IMR-90 (cell line): ENCODE results near the gene FRK. TPM values are rescaled to one million over a fixed set of nuclear protein-coding genes. Genes with fewer than 3 reads are reported as not detected.

ENCODE experiments used
- ATAC-seq: fragments of 200-7000 bp; cut with Tn5 transposase; 2 replicates; pipeline ENCODE4 v1.9.1; 2020; ENCODE audit warnings: low read depth, mild to moderate bottlenecking, moderate library complexity
- BruUV-seq: library from RNA; stranded (reverse); fragments of 400-500 nt; replicated peaks from 2 replicates; lab custom pipeline; 2021; lab: Mats Ljungman, UMichigan
- CTCF ChIA-PET: fragments of 300-600 bp; formaldehyde crosslinking; extraction: SDS; loops from one replicate; lab custom pipeline; 2021; ENCODE audit warnings: antibody characterized with exemption; lab: Yijun Ruan, JAX
- POLR2A ChIA-PET: fragments of 300-600 bp; sonication (Branson Sonifier 250); formaldehyde crosslinking; loops from one replicate; lab custom pipeline; 2022; ENCODE audit warnings: antibody characterized with exemption; ENCODE audit not compliant: unreplicated experiment; lab: Charles Lee
- DNase-seq: peaks from one replicate; pipeline ENCODE4 v3.0.0; 2013
- H2AFZ ChIP-seq: replicated peaks from 2 replicates; pipeline ENCODE3; 2013; ENCODE audit warnings: low read length, mild to moderate bottlenecking; ENCODE audit not compliant: poor library complexity
- H2AK5ac ChIP-seq: 2 replicates; pipeline ENCODE4 v1.6.1; 2013; ENCODE audit warnings: low read depth, low read length, inconsistent platforms
- H2AK9ac ChIP-seq: replicated peaks from 2 replicates; pipeline ENCODE3; 2013; ENCODE audit warnings: mild to moderate bottlenecking, low read depth, low read length, moderate library complexity; ENCODE audit not compliant: poor library complexity
- H2BK120ac ChIP-seq: 2 replicates; pipeline ENCODE4 v1.6.1; 2013; ENCODE audit warnings: low read depth, low read length, inconsistent platforms
- H2BK15ac ChIP-seq: 3 replicates; pipeline ENCODE4 v1.6.1; 2013; ENCODE audit warnings: low read depth, low read length, inconsistent platforms
- H2BK20ac ChIP-seq: 2 replicates; pipeline ENCODE4 v1.6.1; 2013; ENCODE audit warnings: low read depth, mild to moderate bottlenecking, inconsistent platforms, low read length, moderate library complexity
- H2BK5ac ChIP-seq: 2 replicates; pipeline ENCODE4 v1.6.1; 2013; ENCODE audit warnings: mild to moderate bottlenecking, low read depth, low read length, inconsistent platforms; ENCODE audit not compliant: poor library complexity, severe bottlenecking
- H3K14ac ChIP-seq: replicated peaks from 2 replicates; pipeline ENCODE4 v1.6.1; 2013; ENCODE audit warnings: low read depth, low read length, inconsistent platforms
- H3K18ac ChIP-seq: 2 replicates; pipeline ENCODE4 v1.6.1; 2013; ENCODE audit warnings: low read depth, low read length, control low read depth
- H3K23ac ChIP-seq: 2 replicates; pipeline ENCODE4 v1.6.1; 2013; ENCODE audit warnings: low read depth, low read length, inconsistent platforms
- H3K27ac ChIP-seq: 2 replicates; pipeline ENCODE4 v1.5.1; 2013; ENCODE audit warnings: mild to moderate bottlenecking, control low read depth, low read length; ENCODE audit not compliant: insufficient read depth
- H3K27me3 ChIP-seq: 2 replicates; pipeline ENCODE4 v1.6.1; 2013; ENCODE audit warnings: low read length; ENCODE audit not compliant: control insufficient read depth, insufficient read depth
- H3K36me3 ChIP-seq: 2 replicates; pipeline ENCODE4 v1.6.1; 2013; ENCODE audit warnings: low read length, mixed read lengths; ENCODE audit not compliant: control insufficient read depth, insufficient read depth
- H3K4ac ChIP-seq: 2 replicates; pipeline ENCODE4 v1.6.1; 2013; ENCODE audit warnings: low read depth, low read length, inconsistent platforms
- H3K4me1 ChIP-seq: 2 replicates; pipeline ENCODE4 v1.6.1; 2013; ENCODE audit warnings: low read length, mixed read lengths; ENCODE audit not compliant: control insufficient read depth, insufficient read depth
- H3K4me2 ChIP-seq: 2 replicates; pipeline ENCODE4 v1.6.1; 2013; ENCODE audit warnings: low read depth, mild to moderate bottlenecking, control low read depth, low read length, moderate library complexity
- H3K4me3 ChIP-seq: 2 replicates; pipeline ENCODE4 v1.5.1; 2013; ENCODE audit warnings: low read depth, mild to moderate bottlenecking, control low read depth, low read length, moderate library complexity; ENCODE audit not compliant: insufficient read depth
- H3K56ac ChIP-seq: 2 replicates; pipeline ENCODE4 v1.6.1; 2013; ENCODE audit warnings: low read length, inconsistent platforms; ENCODE audit not compliant: insufficient read depth; ENCODE audit errors: extremely low read depth
- H3K79me1 ChIP-seq, 2 experiments: 2 replicates each; pipeline ENCODE4 v1.6.1; 2013; ENCODE audit warnings: low read length in 2 of 2, inconsistent platforms in 1 of 2, low read depth in 1 of 2
- H3K9ac ChIP-seq: 2 replicates; pipeline ENCODE4 v1.6.1; 2013; ENCODE audit warnings: low read depth, low read length, control low read depth
- H3K9me1 ChIP-seq: 2 replicates; pipeline ENCODE4 v1.6.1; 2013; ENCODE audit warnings: low read length, inconsistent platforms; ENCODE audit not compliant: insufficient read depth
- H3K9me3 ChIP-seq: 2 replicates; pipeline ENCODE4 v1.6.1; 2013; ENCODE audit warnings: low read length; ENCODE audit not compliant: control insufficient read depth, insufficient read depth
- H4K20me1 ChIP-seq: 2 replicates; pipeline ENCODE4 v1.6.1; 2013; ENCODE audit warnings: low read length, inconsistent platforms; ENCODE audit not compliant: insufficient read depth
- H4K5ac ChIP-seq: 2 replicates; pipeline ENCODE4 v1.6.1; 2013; ENCODE audit warnings: mild to moderate bottlenecking, low read depth, low read length, control low read depth
- H4K8ac ChIP-seq, 2 experiments: 2 replicates each; pipeline ENCODE4 v1.6.1; 2013; ENCODE audit warnings: low read depth in 2 of 2, low read length in 2 of 2, control low read depth in 1 of 2, inconsistent platforms in 1 of 2
- H4K91ac ChIP-seq: 2 replicates; pipeline ENCODE4 v1.6.1; 2013; ENCODE audit warnings: low read depth, low read length, inconsistent platforms; ENCODE audit not compliant: insufficient read depth
- BHLHE40 ChIP-seq: fragments of 150-350 bp; IDR thresholded peaks from 2 replicates; pipeline ENCODE4 v1.6.1; 2016; ENCODE audit warnings: mild to moderate bottlenecking, low read depth, low read length
- CEBPB ChIP-seq: IDR thresholded peaks from 2 replicates; pipeline ENCODE4 v1.6.1; 2012; ENCODE audit warnings: low read depth, low read length, improper control_type of control experiment
- CHD1 ChIP-seq: IDR thresholded peaks from 2 replicates; pipeline ENCODE4 v1.6.1; 2012; ENCODE audit warnings: low read depth, low read length, improper control_type of control experiment
- CTCF ChIP-seq: conservative IDR thresholded peaks from 2 replicates; pipeline ENCODE4 v1.5.1; 2012; ENCODE audit warnings: mild to moderate bottlenecking, low read depth, low read length, improper control_type of control experiment
- ELK1 ChIP-seq: fragments of 150-350 bp; IDR thresholded peaks from 2 replicates; pipeline ENCODE4 v1.6.1; 2016; ENCODE audit warnings: low read depth, mild to moderate bottlenecking, low read length, moderate library complexity, borderline replicate concordance
- FOS ChIP-seq: fragments of 150-350 bp; IDR thresholded peaks from 2 replicates; pipeline ENCODE4 v1.6.1; 2016; ENCODE audit warnings: low read depth, low read length
- MAFK ChIP-seq: IDR thresholded peaks from 2 replicates; pipeline ENCODE4 v1.6.1; 2012; ENCODE audit warnings: low read depth, low read length, improper control_type of control experiment
- MAZ ChIP-seq: IDR thresholded peaks from 2 replicates; pipeline ENCODE4 v1.6.1; 2012; ENCODE audit warnings: low read depth, mild to moderate bottlenecking, low read length, improper control_type of control experiment, moderate library complexity, borderline replicate concordance
- MXI1 ChIP-seq: IDR thresholded peaks from 2 replicates; pipeline ENCODE4 v1.6.1; 2012; ENCODE audit warnings: low read depth, mild to moderate bottlenecking, low read length, moderate library complexity, borderline replicate concordance
- NFE2L2 ChIP-seq: fragments of 150-350 bp; IDR thresholded peaks from 2 replicates; pipeline ENCODE4 v1.6.1; 2016; ENCODE audit warnings: low read depth, mild to moderate bottlenecking, low read length
- POLR2A ChIP-seq: IDR thresholded peaks from 2 replicates; pipeline ENCODE4 v1.6.1; 2012; ENCODE audit warnings: mild to moderate bottlenecking, low read depth, low read length
- RAD21 ChIP-seq: IDR thresholded peaks from 2 replicates; pipeline ENCODE4 v1.6.1; 2012; ENCODE audit warnings: low read length, improper control_type of control experiment
- RCOR1 ChIP-seq: IDR thresholded peaks from 2 replicates; pipeline ENCODE4 v1.6.1; 2012; ENCODE audit warnings: mild to moderate bottlenecking, low read length, improper control_type of control experiment; ENCODE audit not compliant: insufficient replicate concordance
- RFX5 ChIP-seq: IDR thresholded peaks from 2 replicates; pipeline ENCODE4 v1.8.0; 2012; ENCODE audit warnings: low read depth, mild to moderate bottlenecking, low read length, moderate library complexity
- SMC3 ChIP-seq: fragments of 150-350 bp; IDR thresholded peaks from 2 replicates; pipeline ENCODE4 v1.6.1; 2016; ENCODE audit warnings: low read depth, mild to moderate bottlenecking, antibody characterized with exemption, low read length, moderate library complexity
- USF2 ChIP-seq: fragments of 150-350 bp; IDR thresholded peaks from 2 replicates; pipeline ENCODE4 v1.6.1; 2017; ENCODE audit warnings: mild to moderate bottlenecking, antibody characterized with exemption, low read length, low read depth
- dilution Hi-C: fragments of 300-500 bp; cut with HindIII; formaldehyde crosslinking; loops from one replicate; pipeline ENCODE4 v1.14.3; 2018; ENCODE audit warnings: low sequenced_read_pairs; ENCODE audit not compliant: unreplicated experiment
- in situ Hi-C: fragments of 300-500 bp; cut with MboI; formaldehyde crosslinking; loops from 3 replicates; pipeline ENCODE4 v1.14.3; 2019; ENCODE audit warnings: low sequenced_read_pairs, inconsistent platforms, mixed read lengths
- intact Hi-C: fragments of 100-400 bp; cut with micrococcal nuclease; formaldehyde crosslinking; loops from 2 replicates; pipeline ENCODE4 v1.10.0; 2022
- polyA plus RNA-seq, 3 experiments: library from polyadenylated mRNA; depleted of rRNA; stranded (reverse); fragments of >200 nt; gene quantifications; 2 replicates each; pipeline ENCODE4 v1.2.3, GENCODE V29; 2012; ENCODE audit warnings: low replicate concordance in 1 of 3
- total RNA-seq: library from RNA; depleted of rRNA; stranded (reverse); fragments of >200 nt; gene quantifications from 2 replicates; pipeline ENCODE4 v1.2.3, GENCODE V29; 2012

The FRK gene
- total and polyA plus RNA-seq, 2 of the 4 experiments (the other 2 are of a cell fraction) = under 0.01 to 0.02 TPM

- peak overlapping the region; percentile 93 for H2BK5ac ChIP-seq
- POLR2A ChIA-PET = no interaction called here
Observed at GRCh38 chr6:116012951-116013350, 47.7 kb downstream of the FRK start.

More at GRCh38 chr6:116012951-116013350, 47.7 kb downstream of the FRK start:
- no peaks in the 10 kb centered on the region for H3K9me3 ChIP-seq
- H2AK5ac ChIP-seq = no peak overlapping the region
- H3K4me2 ChIP-seq = peak overlapping the region; percentile 87
- CTCF ChIA-PET = interaction anchor here (0.9 to 2.9 kb wide), 3 partner anchors 72 to 88 kb away, joined by 3 to 13 read pairs (median 11); partner anchors contain the start of gene NT5DC1
- intact Hi-C loops = loop anchor here (10.0 kb wide), 2 partner anchors 192 to 398 kb away; no protein-coding TSS in a partner anchor
- ATAC-seq (no peak), DNase-seq (peak; percentile 25)
- H4K91ac ChIP-seq = no peak overlapping the region
- H3K56ac ChIP-seq = no peak overlapping the region
- no peaks in the 10 kb centered on the region for H4K20me1 ChIP-seq
- no peak overlapping the region for H2AFZ ChIP-seq
- in situ Hi-C loops = loop anchor here (5.0 kb wide), 1 partner anchor 84 kb away; no protein-coding TSS in a partner anchor
- H3K36me3 ChIP-seq = no peaks in the 10 kb centered on the region
- no peak overlapping the region for H3K9ac ChIP-seq
- H2BK20ac ChIP-seq = no peak overlapping the region
- TF ChIP-seq MAFK (no peak), BHLHE40 (no peak), CEBPB (no peak), MXI1 (no peak), USF2 (no peak), FOS (no peak), ELK1 (no peak), RAD21 (no peak), SMC3 (no peak), CHD1 (no peak), POLR2A (no peak), MAZ (no peak), CTCF (no peak), NFE2L2 (no peak), RCOR1 (no peak), RFX5 (no peak)
- H3K18ac ChIP-seq = peak overlapping the region; percentile 74
- no peak overlapping the region for H3K4ac ChIP-seq
- H3K27ac ChIP-seq = peak overlapping the region; percentile 54; the same call in 1 of the 2 replicates
- H2AK9ac ChIP-seq = no peak overlapping the region
- H2BK15ac ChIP-seq = no peak overlapping the region
- H3K23ac ChIP-seq = no peak overlapping the region
- no peak overlapping the region for H4K5ac ChIP-seq
- BruUV-seq = no TSS peak
- H3K14ac ChIP-seq = no peak overlapping the region
- no peaks in the 10 kb centered on the region for H3K27me3 ChIP-seq
- dilution Hi-C loops = no loop called here
- no peak overlapping the region for H3K4me3 ChIP-seq
- H2BK120ac ChIP-seq = no peak overlapping the region
- no peak overlapping the region for H4K8ac ChIP-seq
- H3K4me1 ChIP-seq = peaks cover 13% of the 10 kb centered on the region
- H3K79me1 ChIP-seq = no peaks in the 10 kb centered on the region
- H3K9me1 ChIP-seq = peaks cover 3% of the 10 kb centered on the region; the same call in 1 of the 2 replicates
